Glutamatergic neuron (in vitro differentiated cells): Measurements from ENCODE around the gene UGCG. TPM values are rescaled to one million over a fixed set of nuclear protein-coding genes. Genes with fewer than 3 reads are reported as not detected.

Experiments used
- DNase-seq: peaks from one replicate; pipeline ENCODE4 v3.0.0; 2022
- H3K27ac Mint-ChIP-seq: one replicate; pipeline ENCODE4 v1.8.0; 2020; ENCODE audit warnings: mild to moderate bottlenecking, mixed read lengths, inconsistent platforms; ENCODE audit not compliant: unreplicated experiment
- H3K27me3 Mint-ChIP-seq: one replicate; pipeline ENCODE4 v1.8.0; 2020; ENCODE audit warnings: mild to moderate bottlenecking, moderate library complexity, mixed read lengths, inconsistent platforms; ENCODE audit not compliant: unreplicated experiment
- H3K36me3 Mint-ChIP-seq: one replicate; pipeline ENCODE4 v1.8.0; 2020; ENCODE audit warnings: mild to moderate bottlenecking, mixed read lengths, inconsistent platforms; ENCODE audit not compliant: unreplicated experiment
- H3K4me1 Mint-ChIP-seq: one replicate; pipeline ENCODE4 v1.8.0; 2020; ENCODE audit warnings: mild to moderate bottlenecking, low read depth, mixed read lengths, inconsistent platforms; ENCODE audit not compliant: unreplicated experiment
- H3K4me3 Mint-ChIP-seq: one replicate; pipeline ENCODE4 v1.8.0; 2020; ENCODE audit warnings: mild to moderate bottlenecking, mixed read lengths, inconsistent platforms; ENCODE audit not compliant: unreplicated experiment
- H3K9me3 Mint-ChIP-seq: one replicate; pipeline ENCODE4 v1.8.0; 2020; ENCODE audit warnings: mild to moderate bottlenecking, moderate library complexity, mixed read lengths, inconsistent platforms; ENCODE audit not compliant: unreplicated experiment
- total RNA-seq: library from RNA; stranded (reverse); fragmentation: NEBNext Ultra II Directional; extraction: Animal tissue kit (Norgen Biotek cat#: 25700); gene quantifications from one replicate; pipeline ENCODE4 v1.2.1, GENCODE V29; 2021; ENCODE audit not compliant: unreplicated experiment
- TF ChIP-seq, protein P1 (sequence below): fragments of 200-600 bp; sonication (generic); IDR thresholded peaks from one replicate; pipeline ENCODE4 v1.5.0; 2021; ENCODE audit not compliant: partially characterized antibody, unreplicated experiment

The UGCG gene
- total RNA-seq, 1 donor from 2014 or later: 16.0 TPM

DNA sequence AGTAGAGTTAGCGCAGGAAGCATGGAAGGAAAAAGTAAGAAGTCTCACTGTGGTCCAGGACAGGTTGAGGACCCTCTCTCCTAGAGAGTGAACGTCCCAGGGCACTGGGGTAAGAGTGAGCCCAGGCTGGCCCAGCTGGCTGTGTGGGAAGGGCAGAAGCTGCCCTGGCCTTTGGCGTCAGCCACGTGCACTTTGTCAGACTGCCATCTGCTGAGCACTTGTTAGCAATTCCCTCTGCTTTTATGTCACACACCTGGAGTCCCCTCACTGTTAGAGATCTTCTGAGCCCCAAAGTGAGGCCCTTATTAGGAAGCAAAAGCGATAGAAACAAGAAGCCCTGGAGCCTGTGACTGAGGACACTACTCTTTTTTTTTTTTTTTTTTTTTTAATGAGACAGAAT lies 79.1 kb downstream of the UGCG start:
- no peak overlapping the region for H3K27ac Mint-ChIP-seq
- peaks cover 2% of the 10 kb centered on the region for H3K4me1 Mint-ChIP-seq
- H3K9me3 Mint-ChIP-seq: no peaks in the 10 kb centered on the region
- no peaks in the 10 kb centered on the region for H3K36me3 Mint-ChIP-seq
- DNase-seq: peak; percentile 22
- TF ChIP-seq, protein P1, sequence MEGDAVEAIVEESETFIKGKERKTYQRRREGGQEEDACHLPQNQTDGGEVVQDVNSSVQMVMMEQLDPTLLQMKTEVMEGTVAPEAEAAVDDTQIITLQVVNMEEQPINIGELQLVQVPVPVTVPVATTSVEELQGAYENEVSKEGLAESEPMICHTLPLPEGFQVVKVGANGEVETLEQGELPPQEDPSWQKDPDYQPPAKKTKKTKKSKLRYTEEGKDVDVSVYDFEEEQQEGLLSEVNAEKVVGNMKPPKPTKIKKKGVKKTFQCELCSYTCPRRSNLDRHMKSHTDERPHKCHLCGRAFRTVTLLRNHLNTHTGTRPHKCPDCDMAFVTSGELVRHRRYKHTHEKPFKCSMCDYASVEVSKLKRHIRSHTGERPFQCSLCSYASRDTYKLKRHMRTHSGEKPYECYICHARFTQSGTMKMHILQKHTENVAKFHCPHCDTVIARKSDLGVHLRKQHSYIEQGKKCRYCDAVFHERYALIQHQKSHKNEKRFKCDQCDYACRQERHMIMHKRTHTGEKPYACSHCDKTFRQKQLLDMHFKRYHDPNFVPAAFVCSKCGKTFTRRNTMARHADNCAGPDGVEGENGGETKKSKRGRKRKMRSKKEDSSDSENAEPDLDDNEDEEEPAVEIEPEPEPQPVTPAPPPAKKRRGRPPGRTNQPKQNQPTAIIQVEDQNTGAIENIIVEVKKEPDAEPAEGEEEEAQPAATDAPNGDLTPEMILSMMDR: no peak
- H3K4me3 Mint-ChIP-seq: no peak overlapping the region
- H3K27me3 Mint-ChIP-seq: peaks cover 4% of the 10 kb centered on the region

DNA sequence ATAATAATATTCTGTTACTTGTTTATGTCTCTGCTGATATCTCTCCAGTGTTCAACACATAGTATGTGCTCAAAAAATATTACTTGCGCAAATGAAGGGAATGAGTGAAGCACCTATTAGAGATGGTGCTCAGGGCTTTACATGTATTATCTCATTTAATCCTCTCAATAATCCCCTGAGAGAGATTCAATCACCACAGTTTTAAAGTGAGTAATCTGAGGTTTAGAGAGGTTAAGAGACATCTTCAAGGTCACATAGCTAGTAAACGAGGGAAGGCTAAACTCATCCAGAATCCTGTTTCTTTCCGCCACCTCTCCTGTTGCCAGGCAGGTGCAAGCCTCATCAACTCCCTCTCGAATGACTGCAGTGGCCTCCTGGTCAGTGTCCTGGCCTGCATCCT lies 82.0 kb downstream of the UGCG start:
- H3K4me1 Mint-ChIP-seq: peaks cover 2% of the 10 kb centered on the region
- no peak overlapping the region for H3K4me3 Mint-ChIP-seq
- TF ChIP-seq, protein P1: no peak
- H3K27me3 Mint-ChIP-seq: peaks cover 2% of the 10 kb centered on the region
- H3K36me3 Mint-ChIP-seq: no peaks in the 10 kb centered on the region
- H3K27ac Mint-ChIP-seq: no peak overlapping the region
- DNase-seq: no peak
- H3K9me3 Mint-ChIP-seq: no peaks in the 10 kb centered on the region

DNA sequence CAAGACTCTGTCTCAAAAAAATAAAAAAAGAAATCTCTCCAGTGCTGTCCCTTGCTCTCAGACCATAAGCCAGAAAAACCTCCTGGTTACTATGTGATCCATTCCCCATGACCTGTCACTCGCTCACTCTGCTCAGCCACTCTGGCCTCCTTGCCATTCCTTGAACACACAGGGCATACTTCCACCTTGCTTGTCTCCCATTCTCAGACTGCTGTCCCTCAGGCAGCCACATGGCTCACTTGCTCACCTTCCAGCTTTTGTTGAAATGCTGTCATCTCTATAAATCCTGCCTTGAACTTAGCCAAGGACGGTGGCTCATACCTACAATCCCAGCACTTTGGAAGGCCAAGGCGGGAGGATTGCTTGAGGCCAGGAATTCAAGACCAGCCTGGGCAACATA lies 82.9 kb downstream of the UGCG start:
- no peak for DNase-seq
- Mint-ChIP-seq H3K4me3 (no peak overlapping the region), H3K4me1 (peaks cover 2% of the 10 kb centered on the region), H3K9me3 (no peaks in the 10 kb centered on the region), H3K36me3 (no peaks in the 10 kb centered on the region), H3K27ac (no peak overlapping the region), H3K27me3 (peaks cover 2% of the 10 kb centered on the region)
- TF ChIP-seq, protein P1: no peak

DNA sequence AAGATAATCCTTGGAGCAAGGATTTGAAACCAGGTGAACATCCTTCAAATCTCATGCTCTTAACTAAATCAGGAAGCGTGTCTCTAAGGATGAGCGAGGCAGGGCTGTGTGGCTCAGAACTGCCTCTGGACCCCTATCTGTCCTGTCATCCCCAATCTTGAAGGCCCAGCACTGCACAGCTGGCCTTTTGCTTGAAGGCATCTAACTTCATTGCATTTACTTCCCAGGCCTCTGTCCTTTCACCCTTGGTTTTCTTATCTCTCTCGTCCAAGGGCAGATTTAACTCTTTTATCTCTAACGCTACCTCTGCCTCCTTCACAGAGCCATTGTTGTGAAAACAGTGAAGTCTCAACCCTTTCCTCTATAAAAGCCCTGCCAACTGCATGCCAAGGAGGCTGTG lies 83.8 kb downstream of the UGCG start:
- H3K27me3 Mint-ChIP-seq: peaks cover 2% of the 10 kb centered on the region
- H3K9me3 Mint-ChIP-seq: peaks cover 3% of the 10 kb centered on the region
- H3K4me1 Mint-ChIP-seq: peaks cover 1% of the 10 kb centered on the region
- no peak overlapping the region for H3K27ac Mint-ChIP-seq
- no peaks in the 10 kb centered on the region for H3K36me3 Mint-ChIP-seq
- DNase-seq: no peak
- TF ChIP-seq, protein P1: no peak
- H3K4me3 Mint-ChIP-seq: no peak overlapping the region

DNA sequence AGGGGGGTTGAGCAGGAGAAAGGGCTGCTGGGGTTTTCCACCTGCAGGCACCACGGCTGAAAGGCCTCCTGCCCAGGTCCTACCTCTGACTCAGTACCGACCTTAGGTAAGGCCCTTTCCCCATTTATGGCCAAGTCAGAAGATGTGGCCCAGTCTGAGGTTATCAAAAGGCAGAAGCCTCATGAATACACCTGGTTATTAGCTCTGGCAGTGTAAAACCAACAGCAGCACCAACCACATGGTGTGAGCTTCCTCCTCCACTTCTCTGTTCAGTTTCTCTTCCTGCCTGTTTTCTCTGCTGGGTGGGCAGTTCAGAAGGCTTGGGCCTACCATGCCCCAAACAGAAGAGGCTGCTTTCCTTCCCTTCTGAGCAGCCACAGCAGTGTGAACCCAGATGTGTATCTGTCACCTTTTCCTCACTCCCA lies 86.9 kb downstream of the UGCG start:
- no peak overlapping the region for H3K27ac Mint-ChIP-seq
- TF ChIP-seq, protein P1: no peak
- H3K4me3 Mint-ChIP-seq: no peak overlapping the region
- H3K4me1 Mint-ChIP-seq: no peaks in the 10 kb centered on the region
- H3K9me3 Mint-ChIP-seq: peaks cover 3% of the 10 kb centered on the region
- H3K27me3 Mint-ChIP-seq: no peaks in the 10 kb centered on the region
- H3K36me3 Mint-ChIP-seq: no peaks in the 10 kb centered on the region
- no peak for DNase-seq
